Adrenal gland (tissue), 5 donors: ENCODE data around the gene PACS1.

Experiments
- POLR2A ChIP-seq, 2 donors: fragments of 450-650 bp; IDR thresholded peaks; one replicate each; pipeline ENCODE4 v1.6.1; 2017; ENCODE audit warnings: antibody characterized with exemption in 2 of 2, mild to moderate bottlenecking in 2 of 2, moderate library complexity in 1 of 2
- TF ChIP-seq, protein P1 (sequence below), 6 experiments: fragments of 450-650 bp in 4 of 6; fragments of 200-600 bp in 2 of 6; sonication (generic) in 1 of 6; IDR thresholded peaks; 1 replicate in 5 of 6; 2 replicates in 1 of 6; pipeline versions ENCODE4 v1.5.1 to v1.8.0; 2016 to 2021; ENCODE audit warnings: antibody characterized with exemption in 6 of 6, mild to moderate bottlenecking in 2 of 6, moderate library complexity in 1 of 6
- donor health status: DM: no; HTN: no; CAD: no.

DNA sequence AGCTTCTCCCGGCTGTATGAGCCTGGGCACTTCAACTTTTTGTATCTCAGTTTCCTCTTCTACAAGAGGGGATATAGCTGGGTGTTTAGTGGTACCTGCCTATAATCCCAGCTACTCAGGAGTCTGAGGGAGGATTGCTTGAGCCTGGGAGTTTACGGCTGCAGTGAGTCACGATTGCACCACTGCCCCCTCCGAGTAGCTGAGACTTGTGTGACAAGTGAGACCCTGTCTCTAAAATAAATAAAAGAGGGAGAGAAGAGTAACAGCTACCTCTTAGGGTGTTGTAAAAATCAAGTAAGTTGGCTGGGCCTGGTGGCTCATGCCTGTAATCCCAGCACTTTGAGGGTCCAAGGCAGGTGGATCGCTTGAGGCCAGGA lies 33.8 kb upstream of the PACS1 start:
- no peak for TF ChIP-seq POLR2A (IDR thresholded peaks at IDR 0.05)
- TF ChIP-seq, protein P1, sequence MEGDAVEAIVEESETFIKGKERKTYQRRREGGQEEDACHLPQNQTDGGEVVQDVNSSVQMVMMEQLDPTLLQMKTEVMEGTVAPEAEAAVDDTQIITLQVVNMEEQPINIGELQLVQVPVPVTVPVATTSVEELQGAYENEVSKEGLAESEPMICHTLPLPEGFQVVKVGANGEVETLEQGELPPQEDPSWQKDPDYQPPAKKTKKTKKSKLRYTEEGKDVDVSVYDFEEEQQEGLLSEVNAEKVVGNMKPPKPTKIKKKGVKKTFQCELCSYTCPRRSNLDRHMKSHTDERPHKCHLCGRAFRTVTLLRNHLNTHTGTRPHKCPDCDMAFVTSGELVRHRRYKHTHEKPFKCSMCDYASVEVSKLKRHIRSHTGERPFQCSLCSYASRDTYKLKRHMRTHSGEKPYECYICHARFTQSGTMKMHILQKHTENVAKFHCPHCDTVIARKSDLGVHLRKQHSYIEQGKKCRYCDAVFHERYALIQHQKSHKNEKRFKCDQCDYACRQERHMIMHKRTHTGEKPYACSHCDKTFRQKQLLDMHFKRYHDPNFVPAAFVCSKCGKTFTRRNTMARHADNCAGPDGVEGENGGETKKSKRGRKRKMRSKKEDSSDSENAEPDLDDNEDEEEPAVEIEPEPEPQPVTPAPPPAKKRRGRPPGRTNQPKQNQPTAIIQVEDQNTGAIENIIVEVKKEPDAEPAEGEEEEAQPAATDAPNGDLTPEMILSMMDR (IDR thresholded peaks at IDR 0.05) = no peak
